Left lung (tissue), 10 donors: ENCODE results near the gene COL16A1. TPM values are rescaled to one million over a fixed set of nuclear protein-coding genes. Genes with fewer than 3 reads are reported as not detected.
A peak's percentile ranks its signal among the peaks of the same experiment; 100 is the strongest.

Experiments used
- ATAC-seq: fragments of 200-7000 bp; cut with Tn5 transposase; one replicate; pipeline ENCODE4 v1.9.1; 2020; ENCODE audit warnings: moderate library complexity
- DNase-seq, 4 donors: peaks; one replicate each; pipeline ENCODE4 v3.0.0-alpha.2; 2013 to 2020
- H3K27ac ChIP-seq, 2 donors: fragments of 200-600 bp; sonication (generic) in 1 of 2; one replicate each; pipeline versions ENCODE4 v1.5.0 to v1.8.0; 2020 to 2021
- H3K27me3 ChIP-seq, 2 donors: fragments of 200-600 bp; sonication (generic) in 1 of 2; one replicate each; pipeline versions ENCODE4 v1.5.0 to v1.8.0; 2020 to 2021
- H3K36me3 ChIP-seq, 2 donors: fragments of 200-600 bp; sonication (generic) in 1 of 2; one replicate each; pipeline versions ENCODE4 v1.5.0 to v1.8.0; 2020 to 2021
- H3K4me1 ChIP-seq, 2 donors: fragments of 200-600 bp; one replicate each; pipeline ENCODE4 v1.8.0; 2021
- H3K4me3 ChIP-seq, 2 donors: fragments of 200-600 bp; sonication (generic) in 1 of 2; one replicate each; pipeline versions ENCODE4 v1.5.0 to v1.8.0; 2020 to 2021; ENCODE audit warnings: mild to moderate bottlenecking in 1 of 2
- H3K9me3 ChIP-seq, 2 donors: fragments of 200-600 bp; sonication (generic) in 1 of 2; one replicate each; pipeline versions ENCODE4 v1.5.0 to v1.8.0; 2020 to 2021
- CTCF ChIP-seq, 2 donors: fragments of 200-600 bp; sonication (generic) in 1 of 2; IDR thresholded peaks; one replicate each; pipeline versions ENCODE4 v1.5.0 to v1.8.0; 2021; ENCODE audit warnings: antibody characterized with exemption in 2 of 2
- intact Hi-C, 2 donors: fragments of 100-400 bp; cut with DNase I; formaldehyde crosslinking; loops; one replicate each; pipeline versions ENCODE4 v1.11.2 to v1.14.2; 2022
- polyA plus RNA-seq, 6 donors: library from polyadenylated mRNA; unstranded; fragments of 120-200 nt; gene quantifications; one replicate each; pipeline ENCODE4 v1.2.1, GENCODE V29; 2013; ENCODE audit not compliant: insufficient read length in 6 of 6
- total RNA-seq, 2 donors: library from RNA; stranded (reverse); fragmentation: NEBNext Ultra II Directional; extraction: Animal tissue kit (Norgen Biotek cat#: 25700); gene quantifications; one replicate each; pipeline ENCODE4 v1.2.1, GENCODE V29; 2021
- donor health status: DM: no; HTN: yes; CAD: no.
- donor health status: DM: no; HTN: no; CAD: no.

COL16A1 gene
- total and polyA plus RNA-seq, 8 donors = 64.8 to 177 (median 118) TPM

- no peaks in the 10 kb centered on the region for H3K36me3 ChIP-seq
- H3K27ac ChIP-seq = no peak overlapping the region
- intact Hi-C loops = no loop called here
- H3K4me1 ChIP-seq = no peaks in the 10 kb centered on the region
- TF ChIP-seq CTCF (IDR thresholded peaks at IDR 0.05) = no peak
- no peak overlapping the region for H3K4me3 ChIP-seq
- H3K9me3 ChIP-seq = no peaks in the 10 kb centered on the region
- ATAC-seq = peak; percentile 73
- peak; percentile 51 to 83 (median 74) for DNase-seq
- peaks cover 0 to 38% of the 10 kb centered on the region in 2 donors for H3K27me3 ChIP-seq
These were observed 20.1 kb upstream of the COL16A1 start for GRCh38 chr1:31723828-31724359.

- H3K27me3 ChIP-seq = peaks cover 0 to 91% of the 10 kb centered on the region in 2 donors
- no peak for TF ChIP-seq CTCF (IDR thresholded peaks at IDR 0.05)
- no peak for ATAC-seq
These were observed 14.6 kb upstream of the COL16A1 start for GRCh38 chr1:31718327-31718897.

GRCh38 chr1:31717341-31717740, 13.5 kb upstream of the COL16A1 start:
- intact Hi-C loops = no loop called here
- Histone ChIP-seq H3K9me3 (no peaks in the 10 kb centered on the region), H3K36me3 (no peaks in the 10 kb centered on the region), H3K4me1 (peaks cover 2 to 21% of the 10 kb centered on the region in 2 donors), H3K4me3 (no peak overlapping the region), H3K27me3 (peaks cover 0 to 86% of the 10 kb centered on the region in 2 donors), H3K27ac (no peak overlapping the region)
- ATAC-seq (no peak), DNase-seq (no peak)
- TF ChIP-seq CTCF (IDR thresholded peaks at IDR 0.05) = no peak

More at GRCh38 chr1:31718327-31718897, 14.6 kb upstream of the COL16A1 start:
- intact Hi-C loops = no loop called here
- Histone ChIP-seq H3K27ac (no peak overlapping the region), H3K4me3 (no peak overlapping the region), H3K4me1 (peaks cover 0 to 18% of the 10 kb centered on the region in 2 donors), H3K9me3 (no peaks in the 10 kb centered on the region), H3K36me3 (no peaks in the 10 kb centered on the region)
- DNase-seq = no peak

GRCh38 chr1:31715873-31716220, 12.0 kb upstream of the COL16A1 start:
- peak; percentile 4 to 12 for TF ChIP-seq CTCF (IDR thresholded peaks at IDR 0.05)
- H3K36me3 ChIP-seq = no peaks in the 10 kb centered on the region
- H3K27ac ChIP-seq = no peak overlapping the region
- H3K9me3 ChIP-seq = no peaks in the 10 kb centered on the region
- ATAC-seq (no peak), DNase-seq (no peak)
- intact Hi-C loops = no loop called here
- H3K4me3 ChIP-seq = peak overlapping the region in 1 of 2 donors; percentile 33
- H3K27me3 ChIP-seq = peaks cover 0 to 74% of the 10 kb centered on the region in 2 donors
- peaks cover 5 to 21% of the 10 kb centered on the region in 2 donors for H3K4me1 ChIP-seq

GRCh38 chr1:31715087-31715872, 11.5 kb upstream of the COL16A1 start:
- Histone ChIP-seq H3K27me3 (peaks cover 0 to 68% of the 10 kb centered on the region in 2 donors), H3K27ac (peak overlapping the region; percentile 57 to 81), H3K4me3 (peak overlapping the region; percentile 25 to 33), H3K4me1 (peaks cover 5 to 21% of the 10 kb centered on the region in 2 donors), H3K9me3 (no peaks in the 10 kb centered on the region), H3K36me3 (no peaks in the 10 kb centered on the region)
- DNase-seq (peak; percentile 82 to 96 (median 90)), ATAC-seq (peak; percentile 95)
- intact Hi-C loops = no loop called here
- peak; percentile 73 to 76 for TF ChIP-seq CTCF (IDR thresholded peaks at IDR 0.05)
